Astrocyte (in vitro differentiated cells and primary cell): ENCODE results near the gene SRSF3. TPM values are rescaled to one million over a fixed set of nuclear protein-coding genes. Genes with fewer than 3 reads are reported as not detected.

Experiments used
- DNase-seq: peaks from one replicate; pipeline ENCODE4 v3.0.0-alpha.2; 2010; ENCODE audit warnings: low read depth
- FAIRE-seq: peaks from 2 replicates; lab custom pipeline; 2011; peaks lifted over from hg19 to GRCh38; lab: Jason Lieb, UNC
- H2AFZ ChIP-seq: 2 replicates; pipeline ENCODE4 v1.6.0; 2012; ENCODE audit warnings: low read depth, low read length, inconsistent platforms
- H3K27ac ChIP-seq: 2 replicates; pipeline ENCODE4 v1.5.1; 2011; ENCODE audit warnings: low read depth, low read length, inconsistent platforms
- H3K27me3 ChIP-seq: 2 replicates; pipeline ENCODE4 v1.6.0; 2011; ENCODE audit warnings: low read length, inconsistent platforms; ENCODE audit not compliant: insufficient read depth
- H3K36me3 ChIP-seq: 2 replicates; pipeline ENCODE4 v1.5.1; 2011; ENCODE audit warnings: low read length, inconsistent platforms; ENCODE audit not compliant: insufficient read depth
- H3K4me1 ChIP-seq: 2 replicates; pipeline ENCODE4 v1.5.1; 2011; ENCODE audit warnings: low read length, inconsistent platforms; ENCODE audit not compliant: insufficient read depth
- H3K4me2 ChIP-seq: 2 replicates; pipeline ENCODE4 v1.6.0; 2012; ENCODE audit warnings: low read length, inconsistent platforms
- H3K4me3 ChIP-seq: 2 replicates; pipeline ENCODE4 v1.5.1; 2011; ENCODE audit warnings: low read depth, mild to moderate bottlenecking, low read length, inconsistent platforms; ENCODE audit not compliant: insufficient read depth
- H3K79me2 ChIP-seq: 2 replicates; pipeline ENCODE4 v1.6.0; 2012; ENCODE audit warnings: mild to moderate bottlenecking, low read length, inconsistent platforms; ENCODE audit not compliant: insufficient read depth
- H3K9ac ChIP-seq: 2 replicates; pipeline ENCODE4 v1.6.0; 2012; ENCODE audit warnings: mild to moderate bottlenecking, low read length, inconsistent platforms
- H3K9me3 ChIP-seq: 2 replicates; pipeline ENCODE4 v1.5.1; 2012; ENCODE audit warnings: low read depth, mild to moderate bottlenecking, low read length, inconsistent platforms; ENCODE audit not compliant: insufficient read depth
- H4K20me1 ChIP-seq: 2 replicates; pipeline ENCODE4 v1.6.0; 2012; ENCODE audit warnings: low read length, inconsistent platforms; ENCODE audit not compliant: insufficient read depth
- H3K27ac Mint-ChIP-seq: one replicate; pipeline ENCODE4 v1.8.0; 2021; ENCODE audit warnings: mild to moderate bottlenecking, mixed read lengths; ENCODE audit not compliant: unreplicated experiment
- H3K27me3 Mint-ChIP-seq: one replicate; pipeline ENCODE4 v1.8.0; 2021; ENCODE audit warnings: low read depth, mixed read lengths; ENCODE audit not compliant: unreplicated experiment
- H3K36me3 Mint-ChIP-seq: one replicate; pipeline ENCODE4 v1.8.0; 2021; ENCODE audit warnings: low read depth, mixed read lengths; ENCODE audit not compliant: unreplicated experiment
- H3K4me1 Mint-ChIP-seq: one replicate; pipeline ENCODE4 v1.8.0; 2021; ENCODE audit warnings: low read depth, mixed read lengths; ENCODE audit not compliant: unreplicated experiment
- H3K4me3 Mint-ChIP-seq: one replicate; pipeline ENCODE4 v1.8.0; 2021; ENCODE audit warnings: mild to moderate bottlenecking, moderate library complexity, mixed read lengths; ENCODE audit not compliant: unreplicated experiment
- H3K9me3 Mint-ChIP-seq: one replicate; pipeline ENCODE4 v1.8.0; 2021; ENCODE audit warnings: mild to moderate bottlenecking, mixed read lengths; ENCODE audit not compliant: unreplicated experiment
- EZH2 ChIP-seq: IDR thresholded peaks from 2 replicates; pipeline ENCODE4 v1.6.1; 2012; ENCODE audit warnings: mild to moderate bottlenecking, low read length, inconsistent platforms; ENCODE audit not compliant: insufficient read depth
- total RNA-seq: library from RNA; stranded (reverse); gene quantifications from 2 replicates; pipeline ENCODE4 v1.2.1, GENCODE V29; 2021
- TF ChIP-seq, protein P1 (sequence below): IDR thresholded peaks from 2 replicates; pipeline ENCODE4 v1.5.1; 2011; ENCODE audit warnings: low read depth, mild to moderate bottlenecking, inconsistent platforms, low read length, moderate library complexity; ENCODE audit not compliant: insufficient read depth

SRSF3 gene
- total RNA-seq, 1 donor from 2014 or later: 260 TPM

DNA sequence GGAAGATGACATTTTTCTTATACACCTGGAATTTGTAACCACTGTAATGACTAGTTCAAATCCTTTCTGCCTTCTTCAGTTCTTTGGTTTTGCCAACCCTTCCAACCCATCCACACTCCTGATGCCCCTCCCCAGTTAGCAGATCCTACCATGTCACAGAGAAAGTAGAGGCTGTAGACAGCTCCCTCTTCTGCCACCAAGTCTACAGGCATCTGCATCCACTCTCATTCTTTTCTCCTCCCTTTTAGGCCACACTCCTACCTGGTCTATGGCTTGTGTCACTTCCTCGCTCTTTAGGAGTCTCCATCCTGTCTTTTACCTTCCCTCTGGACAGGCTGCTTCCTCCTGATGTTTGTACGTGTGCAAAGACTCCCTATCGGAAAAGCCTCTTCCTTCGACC is 33.3 kb upstream of the SRSF3 start:
- H3K4me1 ChIP-seq: no peaks in the 10 kb centered on the region
- Mint-ChIP-seq H3K36me3 (peaks cover 3% of the 10 kb centered on the region), H3K27ac (no peak overlapping the region), H3K9me3 (peaks cover 2% of the 10 kb centered on the region), H3K4me3 (no peak overlapping the region), H3K4me1 (peaks cover 5% of the 10 kb centered on the region), H3K27me3 (peaks cover 12% of the 10 kb centered on the region)
- no peak overlapping the region for H3K27ac ChIP-seq
- FAIRE-seq (no peak), DNase-seq (no peak)
- no peak overlapping the region for H2AFZ ChIP-seq
- TF ChIP-seq, protein P1, sequence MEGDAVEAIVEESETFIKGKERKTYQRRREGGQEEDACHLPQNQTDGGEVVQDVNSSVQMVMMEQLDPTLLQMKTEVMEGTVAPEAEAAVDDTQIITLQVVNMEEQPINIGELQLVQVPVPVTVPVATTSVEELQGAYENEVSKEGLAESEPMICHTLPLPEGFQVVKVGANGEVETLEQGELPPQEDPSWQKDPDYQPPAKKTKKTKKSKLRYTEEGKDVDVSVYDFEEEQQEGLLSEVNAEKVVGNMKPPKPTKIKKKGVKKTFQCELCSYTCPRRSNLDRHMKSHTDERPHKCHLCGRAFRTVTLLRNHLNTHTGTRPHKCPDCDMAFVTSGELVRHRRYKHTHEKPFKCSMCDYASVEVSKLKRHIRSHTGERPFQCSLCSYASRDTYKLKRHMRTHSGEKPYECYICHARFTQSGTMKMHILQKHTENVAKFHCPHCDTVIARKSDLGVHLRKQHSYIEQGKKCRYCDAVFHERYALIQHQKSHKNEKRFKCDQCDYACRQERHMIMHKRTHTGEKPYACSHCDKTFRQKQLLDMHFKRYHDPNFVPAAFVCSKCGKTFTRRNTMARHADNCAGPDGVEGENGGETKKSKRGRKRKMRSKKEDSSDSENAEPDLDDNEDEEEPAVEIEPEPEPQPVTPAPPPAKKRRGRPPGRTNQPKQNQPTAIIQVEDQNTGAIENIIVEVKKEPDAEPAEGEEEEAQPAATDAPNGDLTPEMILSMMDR: no peak
- TF ChIP-seq EZH2: no peak
- no peaks in the 10 kb centered on the region for H4K20me1 ChIP-seq
- no peaks in the 10 kb centered on the region for H3K36me3 ChIP-seq
- no peaks in the 10 kb centered on the region for H3K79me2 ChIP-seq
- H3K27me3 ChIP-seq: no peaks in the 10 kb centered on the region
- H3K4me3 ChIP-seq: no peak overlapping the region
- no peak overlapping the region for H3K9ac ChIP-seq
- H3K9me3 ChIP-seq: no peaks in the 10 kb centered on the region
- no peak overlapping the region for H3K4me2 ChIP-seq

DNA sequence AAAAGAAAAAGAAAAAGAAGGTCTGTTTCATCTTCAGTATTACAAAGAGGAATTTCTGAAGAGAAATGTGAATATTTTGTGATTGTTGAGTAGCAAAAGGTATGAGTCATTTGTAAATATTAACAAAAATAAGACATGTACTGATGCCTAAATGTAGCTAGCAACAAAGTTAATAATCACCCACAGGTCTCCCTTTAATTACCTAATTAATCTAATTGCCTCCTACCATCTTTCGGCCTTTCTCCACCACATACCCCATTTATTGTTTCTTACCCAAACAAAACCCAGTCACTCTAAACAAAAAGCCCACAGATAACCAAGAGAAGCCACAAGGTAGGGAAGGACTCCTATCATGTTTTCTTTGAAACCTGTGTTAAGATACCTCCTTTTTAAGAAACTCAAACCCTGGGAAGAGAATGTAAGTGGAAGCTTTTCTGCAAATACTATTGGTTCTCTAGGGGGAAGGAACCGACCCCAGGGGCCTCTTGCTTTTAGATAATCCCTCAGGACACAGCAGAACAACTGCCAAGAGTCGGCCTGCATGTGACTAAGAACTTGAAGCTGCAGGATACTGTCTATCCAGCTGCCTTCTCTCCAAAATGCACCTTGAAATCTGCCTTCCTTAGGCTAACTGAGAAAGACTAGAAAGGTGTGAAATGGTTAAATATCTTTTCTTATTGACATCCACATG is 30.8 kb upstream of the SRSF3 start:
- Mint-ChIP-seq H3K4me1 (peaks cover 5% of the 10 kb centered on the region), H3K27ac (no peak overlapping the region), H3K36me3 (peaks cover 3% of the 10 kb centered on the region), H3K9me3 (peaks cover 2% of the 10 kb centered on the region), H3K4me3 (no peak overlapping the region), H3K27me3 (peaks cover 12% of the 10 kb centered on the region)
- Histone ChIP-seq H3K79me2 (no peaks in the 10 kb centered on the region), H3K4me2 (no peak overlapping the region), H2AFZ (no peak overlapping the region), H3K4me1 (no peaks in the 10 kb centered on the region), H3K4me3 (no peak overlapping the region), H3K9me3 (no peaks in the 10 kb centered on the region), H3K27me3 (no peaks in the 10 kb centered on the region), H3K36me3 (no peaks in the 10 kb centered on the region), H4K20me1 (no peaks in the 10 kb centered on the region), H3K27ac (no peak overlapping the region), H3K9ac (no peak overlapping the region)
- FAIRE-seq (no peak), DNase-seq (no peak)
- TF ChIP-seq EZH2: no peak
- TF ChIP-seq, protein P1: no peak

DNA sequence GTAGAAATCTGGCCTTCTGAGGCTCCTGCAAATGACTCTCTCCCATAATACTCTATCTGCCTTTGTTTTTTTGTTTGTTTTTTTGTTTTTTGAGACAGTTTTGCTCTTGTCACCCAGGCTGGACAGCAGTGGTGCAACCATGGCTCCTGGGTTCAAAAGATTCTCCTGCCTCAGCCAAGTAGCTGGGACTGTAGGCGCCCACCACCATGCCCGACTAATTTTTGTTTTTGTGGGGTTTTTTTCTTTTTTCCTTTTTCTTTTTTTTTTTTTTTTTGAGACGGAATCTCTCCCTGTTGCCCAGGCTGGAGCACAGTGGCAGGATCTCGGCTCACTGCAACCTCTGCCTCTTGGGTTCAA is 30.3 kb upstream of the SRSF3 start:
- Histone ChIP-seq H3K4me3 (no peak overlapping the region), H4K20me1 (no peaks in the 10 kb centered on the region), H3K36me3 (no peaks in the 10 kb centered on the region), H3K9ac (no peak overlapping the region), H2AFZ (no peak overlapping the region), H3K27me3 (no peaks in the 10 kb centered on the region), H3K27ac (no peak overlapping the region), H3K9me3 (no peaks in the 10 kb centered on the region), H3K4me2 (no peak overlapping the region), H3K79me2 (no peaks in the 10 kb centered on the region), H3K4me1 (no peaks in the 10 kb centered on the region)
- TF ChIP-seq, protein P1: no peak
- Mint-ChIP-seq H3K27ac (no peak overlapping the region), H3K27me3 (peaks cover 12% of the 10 kb centered on the region), H3K9me3 (peaks cover 2% of the 10 kb centered on the region), H3K4me1 (peaks cover 5% of the 10 kb centered on the region), H3K4me3 (no peak overlapping the region), H3K36me3 (peaks cover 3% of the 10 kb centered on the region)
- DNase-seq: no peak
- no peak for FAIRE-seq
